Colonic mucosa (tissue), 4 donors: ENCODE data around the gene SNRK. TPM values are rescaled to one million over a fixed set of nuclear protein-coding genes. Genes with fewer than 3 reads are reported as not detected.

Experiments used
- DNase-seq: peaks from one replicate; pipeline ENCODE4 v3.0.0-alpha.2; 2020
- H3K27ac ChIP-seq: fragments of 200-600 bp; one replicate; pipeline ENCODE4 v1.8.0; 2021
- H3K27me3 ChIP-seq: fragments of 200-600 bp; one replicate; pipeline ENCODE4 v1.8.0; 2021
- H3K36me3 ChIP-seq: fragments of 200-600 bp; one replicate; pipeline ENCODE4 v1.8.0; 2021
- H3K4me1 ChIP-seq: fragments of 200-600 bp; one replicate; pipeline ENCODE4 v1.8.0; 2021; ENCODE audit warnings: mild to moderate bottlenecking
- H3K4me3 ChIP-seq: fragments of 200-600 bp; one replicate; pipeline ENCODE4 v1.8.0; 2021
- H3K9ac ChIP-seq, 2 donors: one replicate each; pipeline ENCODE4 v1.7.0; 2013; ENCODE audit warnings: control low read depth in 2 of 2, low read depth in 2 of 2, low read length in 2 of 2
- H3K9me3 ChIP-seq: fragments of 200-600 bp; one replicate; pipeline ENCODE4 v1.8.0; 2021
- intact Hi-C: fragments of 100-400 bp; cut with DNase I; formaldehyde crosslinking; loops from one replicate; pipeline ENCODE4 v1.14.1; 2022
- total RNA-seq, 2 donors: library from RNA; stranded (reverse); fragmentation: NEBNext Ultra II Directional in 1 of 2; extraction: Animal tissue kit (Norgen Biotek cat#: 25700) in 1 of 2; gene quantifications; one replicate each; pipeline ENCODE4 v1.2.1, GENCODE V29; 2021
- TF ChIP-seq, protein P1 (sequence below): fragments of 200-600 bp; IDR thresholded peaks from one replicate; pipeline ENCODE4 v1.8.0; 2022; ENCODE audit warnings: antibody characterized with exemption, mild to moderate bottlenecking
- donor health status: healthy.
- donor health status: DM: no; HTN: no; CAD: no.
- donor health status: DM: no; HTN: no; CAD: no.

SNRK gene
- total RNA-seq, 2 donors from 2014 or later: 19.7 to 48.2 TPM

DNA sequence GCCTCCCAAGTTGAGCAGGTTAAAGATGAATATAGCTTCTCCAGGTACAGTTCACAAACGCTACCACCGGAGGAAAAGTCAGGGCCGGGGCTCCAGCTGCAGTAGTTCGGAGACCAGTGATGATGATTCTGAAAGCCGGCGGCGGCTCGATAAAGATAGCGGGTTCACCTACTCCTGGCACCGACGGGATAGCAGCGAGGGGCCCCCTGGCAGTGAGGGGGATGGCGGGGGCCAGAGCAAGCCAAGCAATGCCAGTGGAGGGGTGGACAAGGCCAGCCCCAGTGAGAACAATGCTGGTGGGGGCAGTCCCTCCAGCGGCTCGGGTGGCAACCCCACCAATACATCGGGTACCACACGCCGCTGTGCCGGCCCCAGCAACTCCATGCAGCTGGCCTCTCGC lies 61.4 kb downstream of the SNRK start:
- Histone ChIP-seq H3K9me3 (no peaks in the 10 kb centered on the region), H3K4me3 (no peak overlapping the region), H3K36me3 (peaks cover 4% of the 10 kb centered on the region), H3K27ac (no peak overlapping the region), H3K9ac (no peak overlapping the region), H3K27me3 (no peaks in the 10 kb centered on the region), H3K4me1 (no peaks in the 10 kb centered on the region)
- TF ChIP-seq, protein P1, sequence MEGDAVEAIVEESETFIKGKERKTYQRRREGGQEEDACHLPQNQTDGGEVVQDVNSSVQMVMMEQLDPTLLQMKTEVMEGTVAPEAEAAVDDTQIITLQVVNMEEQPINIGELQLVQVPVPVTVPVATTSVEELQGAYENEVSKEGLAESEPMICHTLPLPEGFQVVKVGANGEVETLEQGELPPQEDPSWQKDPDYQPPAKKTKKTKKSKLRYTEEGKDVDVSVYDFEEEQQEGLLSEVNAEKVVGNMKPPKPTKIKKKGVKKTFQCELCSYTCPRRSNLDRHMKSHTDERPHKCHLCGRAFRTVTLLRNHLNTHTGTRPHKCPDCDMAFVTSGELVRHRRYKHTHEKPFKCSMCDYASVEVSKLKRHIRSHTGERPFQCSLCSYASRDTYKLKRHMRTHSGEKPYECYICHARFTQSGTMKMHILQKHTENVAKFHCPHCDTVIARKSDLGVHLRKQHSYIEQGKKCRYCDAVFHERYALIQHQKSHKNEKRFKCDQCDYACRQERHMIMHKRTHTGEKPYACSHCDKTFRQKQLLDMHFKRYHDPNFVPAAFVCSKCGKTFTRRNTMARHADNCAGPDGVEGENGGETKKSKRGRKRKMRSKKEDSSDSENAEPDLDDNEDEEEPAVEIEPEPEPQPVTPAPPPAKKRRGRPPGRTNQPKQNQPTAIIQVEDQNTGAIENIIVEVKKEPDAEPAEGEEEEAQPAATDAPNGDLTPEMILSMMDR: no peak
- intact Hi-C loops: no loop called here
- no peak for DNase-seq

DNA sequence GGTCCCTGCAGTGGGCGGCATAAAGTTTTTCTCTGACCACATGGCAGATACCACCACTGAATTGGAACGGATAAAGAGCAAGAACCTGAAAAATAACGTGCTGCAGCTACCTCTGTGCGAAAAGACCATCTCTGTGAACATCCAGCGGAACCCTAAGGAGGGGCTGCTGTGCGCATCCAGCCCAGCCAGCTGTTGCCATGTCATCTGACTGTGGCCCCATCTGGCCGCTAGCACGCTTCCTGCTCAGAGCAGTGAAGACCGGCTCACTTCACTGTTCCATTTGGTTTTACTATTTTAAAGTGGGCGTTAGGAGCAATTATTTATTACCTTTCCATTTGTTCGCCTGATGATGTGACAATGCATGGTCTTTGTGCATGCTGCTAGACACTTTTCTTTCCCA lies 62.0 kb downstream of the SNRK start:
- Histone ChIP-seq H3K4me1 (no peaks in the 10 kb centered on the region), H3K36me3 (peaks cover 3% of the 10 kb centered on the region), H3K27ac (no peak overlapping the region), H3K4me3 (no peak overlapping the region), H3K9ac (no peak overlapping the region), H3K27me3 (no peaks in the 10 kb centered on the region), H3K9me3 (no peaks in the 10 kb centered on the region)
- TF ChIP-seq, protein P1: no peak
- intact Hi-C loops: no loop called here
- DNase-seq: no peak

DNA sequence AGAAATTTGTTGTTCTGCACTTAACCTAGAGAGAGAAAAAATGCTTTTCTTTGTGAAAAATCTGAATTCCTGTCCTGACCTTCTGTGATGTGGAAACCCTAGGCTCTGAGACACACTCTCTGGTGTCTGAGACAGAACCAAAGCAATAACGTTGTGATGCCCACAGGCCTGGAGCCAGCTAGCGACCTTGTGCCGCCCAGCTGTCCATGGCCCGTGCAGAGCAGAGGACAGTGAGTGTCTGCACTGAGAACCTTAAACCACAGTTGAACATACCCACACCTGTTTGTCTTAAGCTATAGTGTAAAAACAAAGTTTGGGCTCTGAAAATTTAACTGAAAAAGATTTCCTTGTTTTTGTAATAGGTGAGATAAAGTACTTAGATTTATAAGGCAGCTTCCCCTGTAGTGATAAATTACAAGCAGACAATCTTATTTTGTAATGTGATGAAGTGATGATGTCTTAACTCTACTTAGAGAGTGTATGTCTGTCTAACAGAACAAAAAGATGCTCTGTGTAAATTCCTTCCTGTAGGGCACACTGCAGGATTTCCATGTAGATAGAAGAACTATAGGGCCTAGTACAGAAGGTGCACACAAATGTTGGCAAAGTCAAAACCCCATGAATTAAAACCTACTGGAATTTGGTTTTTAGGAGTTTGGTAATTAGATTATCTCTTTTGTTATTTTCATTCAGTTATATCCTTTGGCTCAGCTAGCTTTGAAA lies 62.7 kb downstream of the SNRK start:
- intact Hi-C loops: no loop called here
- Histone ChIP-seq H3K36me3 (no peaks in the 10 kb centered on the region), H3K4me3 (no peak overlapping the region), H3K27ac (no peak overlapping the region), H3K4me1 (no peaks in the 10 kb centered on the region), H3K9ac (no peak overlapping the region), H3K27me3 (no peaks in the 10 kb centered on the region), H3K9me3 (no peaks in the 10 kb centered on the region)
- DNase-seq: no peak
- TF ChIP-seq, protein P1: no peak

DNA sequence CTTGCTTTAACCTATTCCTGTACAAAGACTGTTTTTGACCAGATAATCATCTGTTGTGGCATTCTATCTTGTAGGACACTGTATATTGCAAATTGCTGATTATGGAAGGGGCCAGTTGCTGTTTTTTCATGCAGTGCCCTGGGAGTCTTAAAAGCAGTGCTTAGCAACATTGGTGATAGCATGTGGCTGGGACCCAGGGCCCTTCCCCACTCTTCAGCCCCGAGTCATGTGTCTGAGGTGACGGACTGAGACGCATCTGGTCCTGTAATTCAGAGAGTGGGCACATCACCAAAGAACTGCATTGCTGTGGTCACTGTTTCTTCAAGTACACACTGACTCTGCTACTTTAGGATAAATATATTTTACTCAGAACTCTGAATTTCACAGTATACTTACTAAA lies 63.4 kb downstream of the SNRK start:
- H3K36me3 ChIP-seq: no peaks in the 10 kb centered on the region

DNA sequence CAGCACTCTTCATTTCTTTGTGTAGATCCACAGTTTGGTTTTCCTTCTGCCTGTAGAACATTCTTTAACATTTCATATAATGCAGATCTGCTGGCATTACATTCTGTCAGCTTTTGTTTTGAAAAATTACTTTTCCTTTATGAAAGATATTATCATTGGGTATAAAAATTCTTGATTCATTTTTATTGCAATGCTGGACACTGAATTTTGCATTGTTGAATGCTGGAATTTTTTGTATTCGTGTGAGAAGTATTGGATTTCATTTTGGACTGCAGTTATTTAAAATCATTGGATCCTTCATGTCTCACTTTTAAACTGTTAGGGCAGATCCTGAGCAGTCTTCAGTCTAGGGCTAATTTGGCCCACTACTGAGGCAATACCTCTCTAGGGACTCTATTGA lies 67.1 kb downstream of the SNRK start:
- Histone ChIP-seq H3K9ac (no peak overlapping the region), H3K9me3 (no peaks in the 10 kb centered on the region), H3K36me3 (no peaks in the 10 kb centered on the region), H3K27me3 (no peaks in the 10 kb centered on the region), H3K4me1 (no peaks in the 10 kb centered on the region), H3K4me3 (no peak overlapping the region), H3K27ac (no peak overlapping the region)
- no peak for DNase-seq
- TF ChIP-seq, protein P1: no peak
- intact Hi-C loops: no loop called here

More for the DNA sequence above, 63.4 kb downstream of the SNRK start:
- Histone ChIP-seq H3K4me3 (no peak overlapping the region), H3K27ac (no peak overlapping the region), H3K27me3 (no peaks in the 10 kb centered on the region), H3K4me1 (no peaks in the 10 kb centered on the region), H3K9ac (no peak overlapping the region), H3K9me3 (no peaks in the 10 kb centered on the region)
- DNase-seq: no peak
- intact Hi-C loops: no loop called here
- TF ChIP-seq, protein P1: no peak
